Mesenteric fat pad (tissue), 1 donor: ENCODE results near the gene ELP5. TPM values are rescaled to one million over a fixed set of nuclear protein-coding genes. Genes with fewer than 3 reads are reported as not detected.
A peak's percentile ranks its signal among the peaks of the same experiment; 100 is the strongest.

Source experiments
- DNase-seq: peaks from one replicate; pipeline ENCODE4 v3.0.0-alpha.2; 2020; ENCODE audit warnings: low spot score
- total RNA-seq: library from RNA; stranded (reverse); fragmentation: NEBNext Ultra II Directional; extraction: Animal tissue kit (Norgen Biotek cat#: 25700); gene quantifications from one replicate; pipeline ENCODE4 v1.2.1, GENCODE V29; 2021
- donor health status: DM: yes; HTN: yes; CAD: no.

The ELP5 gene
- total RNA-seq, 1 donor from 2014 or later, result 44.1 TPM

DNA sequence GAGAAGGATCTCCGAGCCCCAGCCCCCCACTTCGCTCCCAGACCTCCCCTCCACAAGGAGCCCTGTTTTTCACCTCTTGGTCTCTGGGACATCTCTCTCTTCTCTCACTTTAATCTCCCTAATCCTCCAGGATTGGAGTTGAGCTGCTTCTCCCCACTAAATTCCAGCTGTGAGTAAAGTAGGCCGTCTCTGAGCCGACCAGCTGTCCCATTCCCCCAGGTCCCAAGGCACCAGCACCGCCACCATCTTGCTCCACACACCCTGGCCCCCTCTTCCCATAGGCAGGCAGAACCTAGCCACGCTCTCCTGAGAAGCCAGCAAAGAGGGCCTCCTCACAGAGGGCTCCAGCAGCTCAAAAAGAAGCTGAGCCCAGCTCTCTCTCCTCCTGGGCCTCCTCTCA lies 33.3 kb upstream of the ELP5 start:
- no peak for DNase-seq

DNA sequence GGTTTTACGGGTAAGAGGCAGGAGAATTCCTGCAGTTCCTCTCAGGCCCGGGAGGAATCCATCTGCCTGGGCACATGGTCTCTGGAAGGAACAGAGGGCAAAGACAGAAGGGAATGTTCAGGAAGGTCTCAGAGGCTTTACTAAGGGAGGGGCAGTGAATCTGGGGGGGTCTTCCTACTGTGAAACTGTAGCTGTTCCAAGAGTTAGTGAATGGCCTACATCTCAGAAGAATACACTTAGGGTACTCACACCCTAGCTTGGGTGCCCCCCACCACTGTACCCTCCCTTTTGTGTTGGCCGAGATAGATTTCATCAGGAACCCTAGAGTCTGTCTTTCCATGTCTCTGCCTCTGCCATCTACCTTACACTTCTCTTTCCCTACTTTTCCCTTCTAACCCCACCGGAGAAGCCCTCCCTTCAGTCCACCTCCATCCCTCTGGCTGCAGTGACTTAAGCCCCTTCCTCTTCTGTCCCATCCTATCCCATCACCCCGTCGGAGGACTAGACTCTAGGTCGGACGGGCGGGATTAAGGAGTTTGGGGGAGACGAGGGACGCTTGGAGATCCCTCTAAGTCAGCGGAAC lies 32.7 kb upstream of the ELP5 start:
- DNase-seq, result no peak

DNA sequence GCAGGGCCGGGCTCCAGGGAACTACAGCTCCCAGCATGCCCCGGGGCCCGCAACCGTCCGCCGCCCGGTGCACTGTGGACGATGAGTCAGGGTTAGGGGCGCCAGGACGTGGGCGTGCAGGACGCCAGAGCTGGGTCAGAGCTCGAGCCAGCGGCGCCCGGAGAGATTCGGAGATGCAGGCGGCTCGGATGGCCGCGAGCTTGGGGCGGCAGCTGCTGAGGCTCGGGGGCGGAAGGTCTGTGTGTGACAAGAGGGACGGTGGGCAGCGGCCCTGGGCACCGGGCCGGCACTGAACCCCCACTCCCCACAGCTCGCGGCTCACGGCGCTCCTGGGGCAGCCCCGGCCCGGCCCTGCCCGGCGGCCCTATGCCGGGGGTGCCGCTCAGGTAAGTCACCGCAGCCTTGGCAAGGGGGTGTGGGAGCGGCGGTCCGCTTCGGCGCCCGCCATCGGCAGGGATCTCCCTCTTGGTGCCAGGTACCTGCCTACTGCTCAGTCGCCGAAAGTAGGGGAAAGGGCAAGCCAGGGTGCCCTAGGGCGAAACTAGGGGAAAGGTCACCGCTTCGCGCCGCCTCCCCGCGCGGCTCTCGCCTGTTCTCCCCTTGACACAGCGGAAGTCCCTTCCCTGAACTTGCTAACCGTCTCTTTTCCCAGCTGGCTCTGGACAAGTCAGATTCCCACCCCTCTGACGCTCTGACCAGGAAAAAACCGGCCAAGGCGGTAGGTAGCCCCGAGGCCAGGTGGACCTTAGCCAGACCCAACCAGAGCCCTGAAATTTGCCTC lies 32.0 kb upstream of the ELP5 start, which contains the start of the genes ACADVL and DLG4:
TSS of gene ACADVL (plus strand) at position 127 of the 781 bp plus-strand sequence. CDS start at position 174, 47 bp downstream.
TSS of gene DLG4 (minus strand) at position 25 of the 781 bp plus-strand sequence.
- peak; percentile 98 for DNase-seq

DNA sequence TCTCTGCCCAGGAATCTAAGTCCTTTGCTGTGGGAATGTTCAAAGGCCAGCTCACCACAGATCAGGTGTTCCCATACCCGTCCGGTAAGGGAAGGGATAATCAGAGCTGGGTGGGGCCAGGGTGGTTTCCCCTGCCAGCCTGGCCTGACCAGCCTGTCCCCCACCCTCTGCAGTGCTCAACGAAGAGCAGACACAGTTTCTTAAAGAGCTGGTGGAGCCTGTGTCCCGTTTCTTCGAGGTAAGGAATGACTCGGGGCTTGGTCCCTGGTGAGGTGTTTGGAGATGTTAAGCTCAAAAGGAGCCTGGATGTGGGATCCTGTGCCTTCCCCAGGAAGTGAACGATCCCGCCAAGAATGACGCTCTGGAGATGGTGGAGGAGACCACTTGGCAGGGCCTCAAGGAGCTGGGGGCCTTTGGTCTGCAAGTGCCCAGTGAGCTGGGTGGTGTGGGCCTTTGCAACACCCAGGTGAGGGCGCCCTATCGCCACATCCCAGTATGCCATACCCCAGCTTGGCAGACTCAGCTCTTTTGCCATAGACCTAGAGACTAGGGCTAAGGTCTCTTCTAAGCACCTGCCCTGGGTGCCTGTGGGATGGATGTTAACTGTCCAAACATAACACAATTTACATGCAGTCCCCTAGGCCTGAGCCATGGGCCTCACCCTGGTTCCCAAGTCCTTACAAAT lies 31.3 kb upstream of the ELP5 start:
- no peak for DNase-seq

DNA sequence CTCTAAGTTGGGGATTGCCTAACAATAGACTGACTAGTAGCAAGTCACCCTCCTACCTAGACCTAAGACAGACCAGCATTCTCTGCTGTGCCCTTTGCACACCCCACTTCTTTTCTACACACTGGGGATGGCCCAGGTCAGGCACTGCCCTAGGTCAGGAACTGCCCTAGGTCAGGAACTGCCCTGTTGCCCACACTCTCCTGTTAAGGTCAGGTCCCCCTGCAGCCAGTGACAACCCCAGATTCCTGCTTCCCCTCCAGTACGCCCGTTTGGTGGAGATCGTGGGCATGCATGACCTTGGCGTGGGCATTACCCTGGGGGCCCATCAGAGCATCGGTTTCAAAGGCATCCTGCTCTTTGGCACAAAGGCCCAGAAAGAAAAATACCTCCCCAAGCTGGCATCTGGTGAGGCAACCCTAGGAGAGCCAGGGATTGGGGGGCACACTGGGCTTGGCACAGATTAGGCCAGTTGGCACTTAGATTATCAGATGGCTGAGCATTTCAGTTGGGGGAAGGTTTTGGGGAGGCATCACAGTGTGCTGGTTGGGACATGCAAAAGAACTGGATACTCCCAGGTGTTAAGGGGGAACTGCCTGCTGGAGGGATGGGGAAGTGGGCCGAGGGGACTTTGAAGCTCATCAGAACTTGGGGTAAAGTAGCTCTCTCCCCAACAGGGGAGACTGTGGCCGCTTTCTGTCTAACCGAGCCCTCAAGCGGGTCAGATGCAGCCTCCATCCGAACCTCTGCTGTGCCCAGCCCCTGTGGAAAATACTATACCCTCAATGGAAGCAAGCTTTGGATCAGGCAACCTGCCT lies 30.5 kb upstream of the ELP5 start:
- DNase-seq, result no peak

DNA sequence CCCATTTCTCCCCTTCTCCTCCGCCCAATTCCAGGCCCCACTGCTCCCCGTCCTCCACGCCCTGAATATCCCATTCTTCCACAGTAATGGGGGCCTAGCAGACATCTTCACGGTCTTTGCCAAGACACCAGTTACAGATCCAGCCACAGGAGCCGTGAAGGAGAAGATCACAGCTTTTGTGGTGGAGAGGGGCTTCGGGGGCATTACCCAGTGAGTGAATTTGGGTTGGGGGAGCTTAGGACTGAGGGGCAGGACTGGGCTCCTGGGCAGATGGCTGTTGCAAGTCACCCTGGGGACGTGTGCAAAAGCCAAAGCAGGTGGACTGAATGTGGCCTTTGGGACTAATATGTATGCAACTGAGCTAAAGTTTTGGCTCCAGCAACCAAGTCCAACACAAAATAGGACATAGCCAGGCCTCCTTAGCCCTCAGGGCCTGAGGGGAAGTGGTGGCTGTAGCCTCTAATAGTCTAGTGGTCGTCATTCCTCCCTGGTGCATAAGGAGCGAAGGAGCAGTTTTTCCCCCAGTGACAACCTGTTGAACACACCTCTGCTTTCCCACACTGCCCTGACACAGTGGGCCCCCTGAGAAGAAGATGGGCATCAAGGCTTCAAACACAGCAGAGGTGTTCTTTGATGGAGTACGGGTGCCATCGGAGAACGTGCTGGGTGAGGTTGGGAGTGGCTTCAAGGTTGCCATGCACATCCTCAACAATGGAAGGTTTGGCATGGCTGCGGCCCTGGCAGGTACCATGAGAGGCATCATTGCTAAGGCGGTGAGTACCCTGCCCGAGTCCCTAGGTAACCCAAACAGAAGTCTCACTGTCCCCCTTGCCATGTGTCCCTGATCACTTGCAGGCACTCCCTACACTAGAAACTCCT lies 29.7 kb upstream of the ELP5 start:
- DNase-seq, result no peak

DNA sequence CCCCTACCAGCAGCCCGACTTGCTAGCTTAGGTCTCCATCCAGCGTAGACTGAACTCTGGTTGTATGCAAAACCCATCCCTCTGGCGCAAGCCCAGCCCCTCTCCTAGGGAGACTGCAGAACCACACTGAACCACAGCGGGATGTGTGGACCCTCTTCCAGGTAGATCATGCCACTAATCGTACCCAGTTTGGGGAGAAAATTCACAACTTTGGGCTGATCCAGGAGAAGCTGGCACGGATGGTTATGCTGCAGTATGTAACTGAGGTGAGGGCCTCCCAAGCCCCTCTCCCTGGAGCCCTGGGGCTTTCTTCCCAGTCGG lies 29.1 kb upstream of the ELP5 start:
- DNase-seq, result no peak

DNA sequence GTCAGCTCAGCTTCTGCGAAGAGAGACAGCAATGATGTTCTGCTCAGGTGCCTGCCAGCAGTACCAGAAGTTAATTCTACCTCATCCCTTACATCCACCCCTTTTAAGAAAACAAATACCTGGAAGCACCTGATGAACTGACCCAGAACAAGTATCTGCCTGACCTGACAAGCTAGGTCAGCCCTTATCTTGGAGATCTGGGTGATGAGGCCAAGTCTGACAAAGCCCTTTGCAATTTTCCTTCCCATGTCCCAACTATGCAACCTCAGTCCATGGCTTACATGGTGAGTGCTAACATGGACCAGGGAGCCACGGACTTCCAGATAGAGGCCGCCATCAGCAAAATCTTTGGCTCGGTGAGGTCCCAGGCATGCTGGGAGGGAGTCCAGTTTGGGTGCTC lies 28.6 kb upstream of the ELP5 start:
- DNase-seq, result no peak

DNA sequence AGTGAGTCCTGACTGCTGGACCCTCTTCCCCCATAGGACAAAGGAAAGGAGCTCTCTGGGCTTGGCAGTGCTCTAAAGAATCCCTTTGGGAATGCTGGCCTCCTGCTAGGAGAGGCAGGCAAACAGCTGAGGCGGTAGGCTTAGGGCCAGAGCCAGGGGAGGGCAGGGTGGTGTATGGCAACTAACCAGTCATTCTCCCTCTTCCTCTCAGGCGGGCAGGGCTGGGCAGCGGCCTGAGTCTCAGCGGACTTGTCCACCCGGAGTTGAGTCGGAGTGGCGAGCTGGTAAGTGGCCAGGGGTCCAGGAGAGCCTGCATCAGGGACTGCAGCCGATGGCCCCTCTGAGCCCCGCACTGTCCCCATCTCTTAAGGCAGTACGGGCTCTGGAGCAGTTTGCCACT lies 27.9 kb upstream of the ELP5 start:
- no peak for DNase-seq

DNA sequence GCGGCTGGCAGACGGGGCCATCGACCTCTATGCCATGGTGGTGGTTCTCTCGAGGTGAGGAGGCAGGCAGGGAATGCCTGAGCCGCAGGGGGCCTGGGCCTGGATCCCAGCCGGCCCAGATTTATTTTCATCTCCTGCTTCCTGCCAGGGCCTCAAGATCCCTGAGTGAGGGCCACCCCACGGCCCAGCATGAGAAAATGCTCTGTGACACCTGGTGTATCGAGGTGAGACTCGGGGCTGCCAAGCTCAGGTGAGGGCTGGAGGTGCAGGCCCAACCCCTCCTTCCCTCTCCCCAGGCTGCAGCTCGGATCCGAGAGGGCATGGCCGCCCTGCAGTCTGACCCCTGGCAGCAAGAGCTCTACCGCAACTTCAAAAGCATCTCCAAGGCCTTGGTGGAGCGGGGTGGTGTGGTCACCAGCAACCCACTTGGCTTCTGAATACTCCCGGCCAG lies 27.3 kb upstream of the ELP5 start:
- DNase-seq, result no peak

DNA sequence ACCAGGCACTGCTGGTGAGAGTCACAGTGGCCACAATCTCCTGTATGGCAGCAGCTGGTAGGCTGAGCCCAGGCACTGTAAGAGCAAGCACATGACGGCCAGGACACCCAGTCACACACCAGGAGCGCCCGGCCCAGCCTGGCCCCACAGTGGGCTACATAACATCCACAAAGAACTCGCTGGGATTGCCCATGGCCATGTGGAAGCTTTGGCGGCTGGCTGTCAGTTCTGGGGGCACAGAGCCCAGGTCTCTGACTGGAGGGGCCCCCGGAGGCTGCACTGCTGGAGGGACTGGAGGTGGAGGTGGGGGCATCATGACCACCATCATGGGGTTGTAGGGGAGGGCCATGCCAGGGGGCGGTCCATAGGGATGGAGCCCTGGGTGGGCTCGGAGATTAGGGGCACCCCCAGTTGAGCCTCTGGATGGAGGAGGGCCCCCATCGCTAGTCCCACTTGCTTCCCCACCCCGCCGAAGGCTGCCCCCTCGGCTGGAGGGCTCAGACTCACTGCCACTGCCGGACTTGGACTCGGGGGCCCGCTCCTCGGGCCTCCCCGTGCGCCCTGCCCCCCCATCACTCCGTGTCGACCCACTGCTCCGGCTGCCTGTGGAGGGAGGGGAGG lies 26.2 kb upstream of the ELP5 start:
- no peak for DNase-seq

DNA sequence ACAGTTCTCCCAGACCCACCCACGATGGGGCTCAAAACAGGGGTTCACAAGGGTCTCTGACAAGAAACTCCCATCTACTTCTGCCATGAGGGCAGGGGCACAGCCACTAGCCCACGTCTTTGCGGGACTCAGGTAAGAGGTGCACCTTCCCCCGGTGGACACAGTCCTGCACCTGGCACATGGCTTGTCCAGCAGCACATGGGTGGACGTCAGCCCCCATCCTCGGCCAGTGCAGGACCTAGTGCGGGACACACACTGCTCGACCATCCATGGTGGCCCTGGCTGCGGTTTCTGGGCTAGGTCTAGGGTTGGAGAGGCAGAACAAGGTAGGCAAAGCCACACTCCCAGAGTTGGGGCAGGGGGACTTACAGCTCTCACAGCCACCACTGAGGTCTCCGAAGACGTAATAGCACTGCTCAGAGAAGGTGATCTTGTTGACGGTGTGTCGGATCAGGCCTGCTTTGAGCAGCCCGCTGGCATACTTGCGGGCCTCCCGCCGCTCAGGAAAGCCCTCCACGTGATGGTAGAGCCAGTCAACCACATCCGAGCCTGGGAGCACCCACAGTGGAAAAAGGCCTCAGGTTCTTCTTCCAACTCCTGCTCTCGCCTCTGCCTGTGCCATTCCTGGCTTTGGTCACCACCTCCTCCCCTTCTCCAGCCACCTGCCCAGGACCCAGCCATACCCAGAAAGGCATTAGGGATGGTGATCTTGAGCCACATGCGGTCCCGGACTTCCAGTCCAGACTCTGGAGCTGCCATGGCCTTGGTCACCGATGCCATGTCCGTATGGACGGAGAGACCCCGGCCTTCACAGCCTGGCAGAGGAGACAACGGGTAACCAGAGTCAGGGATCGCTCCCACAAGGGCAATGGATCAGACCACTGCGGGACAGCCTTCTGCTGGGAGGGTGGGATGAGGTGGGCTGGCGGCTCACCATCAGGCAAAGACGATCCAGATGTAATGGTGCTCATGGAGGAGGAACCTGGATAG lies 25.0 kb upstream of the ELP5 start:
- DNase-seq, result no peak

DNA sequence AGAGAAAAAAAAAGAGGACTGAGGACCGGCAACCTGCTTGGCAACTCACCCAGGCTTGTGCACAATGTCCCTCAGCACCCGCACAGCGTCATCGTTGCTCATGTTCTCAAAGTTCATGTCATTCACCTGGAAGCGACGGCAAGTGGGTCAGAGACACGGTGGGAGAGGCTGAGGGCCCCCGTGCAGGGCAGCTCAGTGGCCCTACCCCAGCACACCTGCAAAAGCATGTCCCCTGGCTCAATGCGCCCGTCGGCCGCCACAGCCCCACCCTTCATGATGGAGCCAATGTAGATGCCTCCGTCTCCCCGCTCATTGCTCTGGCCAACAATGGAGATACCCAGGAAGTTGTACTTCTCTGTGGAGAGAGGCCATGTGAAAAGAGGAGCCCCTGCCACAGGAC lies 23.1 kb upstream of the ELP5 start:
- DNase-seq, result no peak

DNA sequence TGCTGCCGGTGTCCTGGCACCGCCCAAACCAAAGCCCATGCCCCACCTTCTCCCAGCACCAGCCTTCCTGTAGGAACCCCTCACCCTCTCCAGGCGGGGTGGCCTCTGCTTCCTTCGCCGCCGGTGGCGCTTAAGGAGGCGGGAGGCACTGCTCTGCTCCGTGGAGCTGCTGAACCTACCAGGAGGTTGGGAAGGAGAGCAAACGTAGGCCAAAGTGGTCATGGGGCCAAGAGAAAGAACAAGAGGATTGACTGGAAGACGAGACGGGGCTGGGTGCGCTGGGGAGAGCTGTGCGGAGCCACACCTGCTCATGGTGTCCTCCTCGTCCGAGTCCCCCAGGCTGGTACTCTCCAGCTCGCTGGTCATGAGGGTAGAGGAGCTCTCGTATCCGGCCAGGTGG lies 22.5 kb upstream of the ELP5 start:
- DNase-seq, result no peak

DNA sequence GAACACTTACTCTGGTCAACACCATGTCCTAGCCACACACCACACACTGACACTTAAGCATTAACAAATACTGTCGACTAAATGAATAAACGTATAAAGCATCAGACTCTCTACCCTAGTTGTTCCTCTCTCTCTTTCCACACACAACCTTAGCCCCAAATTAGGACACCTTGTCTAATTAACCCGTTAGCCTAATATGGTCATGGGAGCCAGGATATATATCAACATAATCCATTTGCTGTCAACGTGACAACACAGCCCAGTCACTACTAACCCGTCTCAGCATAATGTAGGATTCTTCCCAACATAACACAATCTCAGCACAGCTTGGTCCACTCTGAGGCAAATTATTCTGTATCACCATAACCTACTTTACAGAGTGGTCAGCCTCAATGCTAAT lies 19.9 kb upstream of the ELP5 start:
- DNase-seq, result no peak

DNA sequence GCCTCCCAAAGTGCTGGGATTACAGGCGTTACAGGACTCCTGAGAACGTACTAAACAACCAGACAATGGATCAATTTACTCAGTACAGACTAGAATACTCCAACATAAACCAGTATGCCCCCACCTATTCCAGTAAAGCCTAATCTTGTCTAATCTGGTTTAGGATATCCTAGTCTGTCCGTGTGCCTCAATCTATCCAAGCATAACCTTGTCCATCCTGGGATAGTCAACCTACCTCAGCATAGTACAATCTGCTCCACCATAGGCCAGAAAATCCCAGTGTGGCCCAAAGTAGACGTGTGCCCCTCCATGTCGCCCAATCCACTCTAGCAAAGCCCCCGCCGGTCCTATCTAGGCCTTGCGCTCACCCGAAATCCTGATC lies 18.3 kb upstream of the ELP5 start:
- no peak for DNase-seq

DNA sequence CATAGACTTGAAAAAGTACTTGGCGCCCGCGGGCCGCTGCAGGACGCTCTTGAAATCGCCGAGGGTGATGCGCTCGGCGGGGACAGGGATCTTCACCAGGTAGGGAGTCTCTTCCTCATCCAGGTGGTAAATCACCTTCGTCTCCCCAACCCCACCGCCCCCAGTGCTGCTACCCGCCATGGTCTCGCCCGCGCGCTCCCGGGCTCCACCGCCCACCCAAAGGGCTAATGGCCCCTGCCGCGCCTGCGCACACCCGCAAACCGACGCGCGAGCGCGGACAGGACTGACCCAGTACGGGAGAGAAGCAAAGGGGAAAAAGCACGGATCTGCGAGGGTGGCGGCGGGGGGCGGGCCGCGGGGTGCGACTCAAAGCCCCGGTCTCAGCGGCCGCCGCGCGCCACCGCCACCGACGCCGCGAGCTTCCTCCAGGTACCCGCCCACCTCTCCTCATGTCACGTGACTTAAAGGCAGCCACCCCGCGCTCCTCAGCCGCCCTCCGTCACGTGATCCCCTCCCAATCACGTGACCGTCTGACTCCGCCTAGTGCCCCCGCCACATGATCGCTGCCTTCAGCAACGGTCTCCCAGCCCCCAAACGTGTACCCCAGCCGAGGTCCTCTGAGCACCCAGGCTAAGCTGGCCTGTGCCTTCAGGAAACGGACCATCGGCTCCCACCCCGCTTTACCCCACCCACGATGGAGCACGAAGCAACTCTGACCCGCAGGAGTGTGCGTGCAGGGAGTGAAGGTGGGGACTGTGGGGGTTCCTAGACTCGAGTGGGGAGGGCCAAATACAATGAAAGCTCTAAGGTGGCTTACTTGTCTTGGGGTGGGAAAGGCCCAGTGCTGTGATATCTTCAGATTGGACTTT lies 17.7 kb upstream of the ELP5 start, which contains the start of gene DVL2:
TSS of gene DVL2 (minus strand) at position 435 of the 869 bp plus-strand sequence. CDS start at position 180, 255 bp downstream.
- peak; percentile 98 for DNase-seq
